Memory B cell (primary cell): ENCODE measurements around the gene PATL2.
"Not testable (repeated sequence)": the region's sequence is repeated elsewhere in the genome, so short reads cannot be mapped to it uniquely, and the experiment has no call there.

Source experiments
- ATAC-seq: fragments of 150-1000 bp; cut with Tn5 transposase; 2 replicates; pipeline ENCODE4 v1.10.0; 2021; ENCODE audit warnings: low read depth, mild to moderate bottlenecking, moderate library complexity
- DNase-seq, 2 donors: peaks; one replicate each; pipeline ENCODE4 v3.0.0; 2022; ENCODE audit warnings: low spot score in 2 of 2
- H3K27ac Mint-ChIP-seq: one replicate; pipeline ENCODE4 v1.8.0; 2022; ENCODE audit warnings: mild to moderate bottlenecking, moderate library complexity, mixed read lengths
- H3K27me3 Mint-ChIP-seq: one replicate; pipeline ENCODE4 v1.8.0; 2022; ENCODE audit warnings: mixed read lengths
- H3K36me3 Mint-ChIP-seq: one replicate; pipeline ENCODE4 v1.8.0; 2022; ENCODE audit warnings: mild to moderate bottlenecking, mixed read lengths
- H3K4me1 Mint-ChIP-seq: one replicate; pipeline ENCODE4 v1.8.0; 2022; ENCODE audit warnings: mixed read lengths
- H3K4me3 Mint-ChIP-seq: one replicate; pipeline ENCODE4 v1.8.0; 2022; ENCODE audit warnings: mild to moderate bottlenecking, moderate library complexity, mixed read lengths
- H3K9me3 Mint-ChIP-seq: one replicate; pipeline ENCODE4 v1.8.0; 2022; ENCODE audit warnings: mixed read lengths

PATL2 gene

DNA sequence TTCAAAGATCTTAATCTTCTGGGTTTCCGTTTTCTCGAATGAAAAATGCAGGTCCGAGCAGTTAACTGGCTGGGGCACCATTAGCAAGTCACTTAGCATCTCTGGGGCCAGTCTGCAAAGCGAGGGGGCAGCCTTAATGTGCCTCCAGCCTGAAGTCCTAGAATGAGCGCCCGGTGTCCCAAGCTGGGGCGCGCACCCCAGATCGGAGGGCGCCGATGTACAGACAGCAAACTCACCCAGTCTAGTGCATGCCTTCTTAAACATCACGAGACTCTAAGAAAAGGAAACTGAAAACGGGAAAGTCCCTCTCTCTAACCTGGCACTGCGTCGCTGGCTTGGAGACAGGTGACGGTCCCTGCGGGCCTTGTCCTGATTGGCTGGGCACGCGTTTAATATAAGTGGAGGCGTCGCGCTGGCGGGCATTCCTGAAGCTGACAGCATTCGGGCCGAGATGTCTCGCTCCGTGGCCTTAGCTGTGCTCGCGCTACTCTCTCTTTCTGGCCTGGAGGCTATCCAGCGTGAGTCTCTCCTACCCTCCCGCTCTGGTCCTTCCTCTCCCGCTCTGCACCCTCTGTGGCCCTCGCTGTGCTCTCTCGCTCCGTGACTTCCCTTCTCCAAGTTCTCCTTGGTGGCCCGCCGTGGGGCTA is at the start of gene PATL2, which contains the start of gene B2M:
Gene PATL2 (minus strand): TSS at position 228 of the 647 bp plus-strand sequence. CDS start 34,833 bp downstream, outside the sequence.
Gene B2M (plus strand): TSS at position 422 of the 647 bp plus-strand sequence. CDS start 30 bp downstream, at position 452.
- H3K36me3 Mint-ChIP-seq, result peaks cover 39% of the 10 kb centered on the region
- peaks cover 31% of the 10 kb centered on the region for H3K4me1 Mint-ChIP-seq
- H3K27me3 Mint-ChIP-seq, result no peaks in the 10 kb centered on the region
- H3K9me3 Mint-ChIP-seq, result no peaks in the 10 kb centered on the region
- DNase-seq, result peak; percentile 98 to 99
- H3K27ac Mint-ChIP-seq, result peak within 1 kb of the TSS; percentile 100
- ATAC-seq, result peak; percentile 73
- peak within 1 kb of the TSS; percentile 97 for H3K4me3 Mint-ChIP-seq

GRCh38 chr15:44753345-44753744 is 42.2 kb upstream of the PATL2 start:
- no peaks in the 10 kb centered on the region for H3K27me3 Mint-ChIP-seq
- H3K27ac Mint-ChIP-seq, result no peak overlapping the region
- H3K4me1 Mint-ChIP-seq, result peaks cover 3% of the 10 kb centered on the region
- ATAC-seq (no peak), DNase-seq (no peak)
- H3K36me3 Mint-ChIP-seq, result peaks cover 21% of the 10 kb centered on the region
- H3K9me3 Mint-ChIP-seq, result peaks cover 6% of the 10 kb centered on the region
- no peak overlapping the region for H3K4me3 Mint-ChIP-seq

GRCh38 chr15:44743454-44743853 is 32.3 kb upstream of the PATL2 start:
- DNase-seq, H3K4me3 Mint-ChIP-seq, ATAC-seq, H3K36me3 Mint-ChIP-seq, H3K4me1 Mint-ChIP-seq, H3K9me3 Mint-ChIP-seq, H3K27ac Mint-ChIP-seq, H3K27me3 Mint-ChIP-seq: not testable (repeated sequence)

- H3K27me3 Mint-ChIP-seq, H3K4me3 Mint-ChIP-seq, DNase-seq, H3K27ac Mint-ChIP-seq, ATAC-seq, H3K9me3 Mint-ChIP-seq, H3K36me3 Mint-ChIP-seq: not testable (repeated sequence)
- H3K4me1 Mint-ChIP-seq, result peaks cover 22% of the 10 kb centered on the region
Measured at GRCh38 chr15:44739222-44739847, 28.2 kb upstream of the PATL2 start.

DNA sequence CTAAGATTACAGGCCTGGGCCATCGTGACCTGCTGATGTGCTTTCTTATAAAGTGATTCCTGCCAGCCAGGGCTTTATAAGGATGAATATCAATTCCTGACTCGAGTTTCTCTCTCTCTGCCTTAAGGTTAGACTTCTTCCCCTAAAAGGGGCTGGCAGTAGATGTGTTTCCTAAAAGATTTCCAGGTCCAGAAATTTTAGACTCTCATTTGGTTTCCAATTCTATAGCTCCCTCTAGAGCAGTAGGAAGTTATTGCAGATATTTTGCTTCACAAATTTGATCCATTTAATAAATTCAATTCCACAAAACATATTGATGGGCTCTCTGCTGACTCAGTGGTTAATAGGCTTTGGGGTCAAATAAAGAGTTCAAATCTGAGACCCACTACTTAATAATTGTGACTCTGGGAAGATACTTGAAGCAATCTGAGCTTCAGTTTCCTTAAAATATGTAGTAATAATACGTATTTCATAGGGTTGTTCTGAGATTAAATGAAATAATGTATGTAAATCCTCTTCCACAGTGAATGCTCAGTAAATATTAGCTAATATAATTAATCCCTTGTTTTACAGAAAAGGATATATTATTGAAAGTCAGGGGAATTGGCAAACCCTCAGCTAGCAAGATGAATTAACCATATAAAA is 27.3 kb upstream of the PATL2 start:
- no peak for ATAC-seq
- peaks cover 2% of the 10 kb centered on the region for H3K36me3 Mint-ChIP-seq

GRCh38 chr15:44736181-44736765 is 25.1 kb upstream of the PATL2 start, which contains the start of gene TRIM69:
Gene TRIM69 (plus strand): TSS chr15:44736528. CDS start chr15:44736705, 177 bp downstream.
- ATAC-seq (peak; percentile 47), DNase-seq (no peak)
- Mint-ChIP-seq H3K4me3 (peak within 1 kb of the TSS; percentile 73), H3K4me1 (peaks cover 37% of the 10 kb centered on the region), H3K27me3 (no peaks in the 10 kb centered on the region), H3K9me3 (no peaks in the 10 kb centered on the region), H3K27ac (peak within 1 kb of the TSS; percentile 93), H3K36me3 (peaks cover 11% of the 10 kb centered on the region)

More for the DNA sequence above, 27.3 kb upstream of the PATL2 start:
- H3K4me3 Mint-ChIP-seq, result no peak overlapping the region
- peak overlapping the region; percentile 67 for H3K27ac Mint-ChIP-seq
- H3K27me3 Mint-ChIP-seq, result no peaks in the 10 kb centered on the region
- peaks cover 25% of the 10 kb centered on the region for H3K4me1 Mint-ChIP-seq
- DNase-seq, result peak in 1 of 2 donors; percentile 62
- H3K9me3 Mint-ChIP-seq, result no peaks in the 10 kb centered on the region

- Mint-ChIP-seq H3K27me3 (no peaks in the 10 kb centered on the region), H3K36me3 (peaks cover 11% of the 10 kb centered on the region), H3K9me3 (no peaks in the 10 kb centered on the region), H3K27ac (peak overlapping the region; percentile 93), H3K4me1 (peaks cover 39% of the 10 kb centered on the region), H3K4me3 (peak overlapping the region; percentile 73)
- no peak for DNase-seq
- peak; percentile 72 for ATAC-seq
Measured at GRCh38 chr15:44735482-44736180, 24.5 kb upstream of the PATL2 start.

DNA sequence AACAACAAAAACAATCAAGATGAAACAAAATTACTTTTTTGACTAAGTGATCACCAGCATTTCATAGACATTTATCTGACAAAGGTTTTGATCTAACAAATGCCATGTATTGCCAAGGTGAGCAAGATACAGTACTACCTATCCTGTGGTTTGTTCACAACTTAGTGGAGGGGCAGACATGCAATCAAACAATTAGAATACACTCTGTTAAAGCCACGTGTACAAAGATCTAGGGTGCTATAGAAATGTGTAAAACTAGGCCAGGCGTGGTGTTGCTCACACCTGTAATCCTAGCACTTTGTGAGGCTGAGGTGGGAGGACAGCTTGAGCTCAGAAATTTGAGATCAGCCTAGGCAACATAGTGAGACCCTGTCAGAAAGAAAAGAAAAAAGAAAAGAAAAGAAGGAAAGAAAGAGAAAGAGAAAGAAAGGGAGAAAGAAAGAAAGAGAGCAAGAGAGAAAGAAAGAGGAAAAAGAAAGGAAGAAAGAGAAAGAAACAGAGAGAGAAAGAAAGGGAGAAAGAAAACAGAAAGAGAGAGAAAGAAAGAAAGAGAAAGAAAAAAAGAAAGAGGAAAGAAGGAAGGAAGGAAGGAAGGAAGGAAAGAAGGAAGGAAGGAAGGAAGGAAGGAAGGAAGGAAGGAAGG is 23.8 kb upstream of the PATL2 start:
- no peaks in the 10 kb centered on the region for H3K9me3 Mint-ChIP-seq
- H3K4me3 Mint-ChIP-seq, result peak overlapping the region; percentile 73
- H3K27ac Mint-ChIP-seq, result peak overlapping the region; percentile 93
- no peaks in the 10 kb centered on the region for H3K27me3 Mint-ChIP-seq
- H3K4me1 Mint-ChIP-seq, result peaks cover 39% of the 10 kb centered on the region
- DNase-seq (no peak), ATAC-seq (no peak)
- H3K36me3 Mint-ChIP-seq, result peaks cover 11% of the 10 kb centered on the region

- Mint-ChIP-seq H3K27ac (peak overlapping the region; percentile 99), H3K9me3 (no peaks in the 10 kb centered on the region), H3K4me1 (peaks cover 40% of the 10 kb centered on the region), H3K36me3 (peaks cover 11% of the 10 kb centered on the region), H3K27me3 (no peaks in the 10 kb centered on the region), H3K4me3 (peak overlapping the region; percentile 99)
- DNase-seq (no peak), ATAC-seq (peak; percentile 14)
Measured at GRCh38 chr15:44729408-44730127, 18.4 kb upstream of the PATL2 start.

- H3K4me1 Mint-ChIP-seq, result peaks cover 44% of the 10 kb centered on the region
- peak overlapping the region; percentile 99 for H3K27ac Mint-ChIP-seq
- peak; percentile 89 to 93 for DNase-seq
- peak overlapping the region; percentile 99 for H3K4me3 Mint-ChIP-seq
- H3K27me3 Mint-ChIP-seq, result no peaks in the 10 kb centered on the region
- no peaks in the 10 kb centered on the region for H3K9me3 Mint-ChIP-seq
- peak; percentile 73 for ATAC-seq
- H3K36me3 Mint-ChIP-seq, result peaks cover 11% of the 10 kb centered on the region
Measured at GRCh38 chr15:44728576-44729407, 17.7 kb upstream of the PATL2 start.

GRCh38 chr15:44728232-44728575 is 17.1 kb upstream of the PATL2 start:
- peaks cover 44% of the 10 kb centered on the region for H3K4me1 Mint-ChIP-seq
- H3K27ac Mint-ChIP-seq, result peak overlapping the region; percentile 99
- not testable (repeated sequence) for H3K36me3 Mint-ChIP-seq, H3K27me3 Mint-ChIP-seq, DNase-seq, H3K9me3 Mint-ChIP-seq, ATAC-seq
- H3K4me3 Mint-ChIP-seq, result peak overlapping the region; percentile 99
